GM21360 (cell line): Measurements from ENCODE around the gene GLI3.

Experiments used
- ATAC-seq: cut with Tn5 transposase; IDR thresholded peaks from one replicate; pipeline ENCODE4 v1.9.1; 2021; ENCODE audit warnings: mild to moderate bottlenecking, moderate library complexity; ENCODE audit not compliant: unreplicated experiment

GLI3 gene

DNA sequence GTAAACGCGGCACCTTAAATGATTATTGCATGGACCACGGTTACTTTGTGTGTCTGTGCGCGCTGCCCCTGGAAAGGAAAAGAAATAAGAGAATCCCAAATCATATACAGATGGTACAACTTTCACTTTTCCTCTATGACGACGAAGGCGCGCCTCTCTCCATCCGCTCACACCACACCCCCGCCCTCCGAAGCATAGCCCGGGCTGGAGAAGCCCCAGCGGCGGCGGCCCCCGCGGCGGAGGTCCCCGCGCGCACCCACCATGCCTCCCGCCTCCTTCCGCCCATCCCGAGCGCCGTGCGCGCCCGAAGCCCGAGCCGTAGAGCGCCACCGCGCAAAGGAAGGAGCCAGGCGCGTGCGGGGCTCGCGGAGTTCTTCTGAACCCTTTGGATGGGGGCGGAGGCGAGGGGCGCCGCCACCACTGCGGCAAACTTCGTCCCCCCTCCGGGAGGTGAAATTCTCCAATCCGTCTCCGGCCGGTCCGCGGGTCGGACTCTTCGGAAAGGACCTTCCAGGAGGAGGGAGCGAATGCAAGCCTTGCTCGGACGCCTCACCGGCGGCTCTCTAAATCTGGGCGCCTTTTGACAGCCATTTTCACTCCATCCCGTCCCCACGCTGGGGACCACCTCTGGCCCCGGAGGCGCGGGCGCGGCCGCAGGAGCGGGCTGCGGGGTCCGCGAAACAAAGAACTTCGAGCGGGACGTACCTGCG, 588 bp downstream of the GLI3 start:
- ATAC-seq, result peak; percentile 22

DNA sequence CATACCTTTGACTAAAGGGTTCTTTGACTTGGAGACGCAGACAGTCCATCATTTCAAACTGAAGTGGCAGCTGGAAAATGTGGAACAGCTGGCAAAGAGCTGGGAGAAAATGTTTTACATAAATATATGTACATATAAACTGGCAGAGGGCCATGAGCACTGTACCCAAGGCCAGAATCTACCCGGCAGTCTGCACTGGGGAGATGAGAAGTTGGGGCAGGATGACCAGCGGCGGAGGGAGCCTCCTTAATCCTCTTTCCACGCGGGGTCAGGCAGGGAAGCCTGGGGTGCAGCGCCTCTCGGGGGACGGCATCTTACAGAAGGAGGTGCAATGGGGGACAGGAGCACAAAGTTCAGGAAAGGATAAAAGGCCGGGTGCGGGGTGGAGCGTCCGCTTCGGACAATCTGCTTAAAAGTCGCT, 1.3 kb downstream of the GLI3 start:
- ATAC-seq, result no peak

DNA sequence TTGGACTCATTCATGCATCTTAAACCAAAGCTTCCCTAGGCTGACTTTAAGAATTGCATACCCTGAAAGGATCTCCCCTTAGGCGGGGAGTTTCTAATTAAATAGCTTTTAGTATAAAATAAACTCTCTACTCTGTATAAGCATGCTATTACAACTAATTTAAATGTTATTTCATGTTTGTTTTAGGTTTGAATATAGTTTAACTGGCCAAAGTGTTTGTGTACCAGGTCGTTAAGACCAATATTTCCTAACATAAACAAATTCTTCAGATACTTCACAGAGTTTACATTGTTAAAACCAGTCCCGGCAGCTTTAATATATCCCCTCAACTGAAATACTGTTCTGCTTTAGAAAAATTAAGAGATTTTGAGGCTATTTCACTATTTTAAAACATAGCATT, 2.3 kb downstream of the GLI3 start:
- ATAC-seq, result no peak

DNA sequence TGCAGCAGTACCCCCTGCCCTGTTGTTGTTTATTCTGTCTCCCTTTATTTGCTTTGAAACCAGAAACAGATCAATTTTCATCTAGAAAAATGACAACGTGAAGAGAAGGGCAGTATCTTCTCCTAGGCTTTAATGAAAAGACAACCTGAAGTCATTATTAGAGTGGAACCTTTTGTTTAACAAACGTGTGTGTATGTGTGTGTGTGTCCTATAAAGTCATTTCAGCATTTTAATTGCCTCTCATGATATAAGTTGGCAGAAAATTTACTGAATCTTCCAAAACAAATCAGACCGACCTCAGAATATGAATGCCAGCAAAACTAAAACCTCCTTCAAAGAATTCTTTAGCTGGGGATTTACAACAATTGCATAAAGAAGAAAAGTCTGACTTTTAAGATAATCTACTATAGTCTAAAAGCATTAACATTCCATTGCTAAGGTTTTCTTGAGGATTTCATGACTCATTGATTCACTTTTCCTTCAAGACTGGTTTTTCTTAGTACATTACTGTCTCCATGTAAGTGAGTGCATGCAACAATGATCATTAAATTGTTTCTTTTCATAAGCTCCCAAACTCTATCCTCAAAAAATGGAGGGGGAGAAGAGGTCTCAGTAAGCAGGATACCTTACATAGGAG, 3.2 kb downstream of the GLI3 start:
- ATAC-seq, result no peak

DNA sequence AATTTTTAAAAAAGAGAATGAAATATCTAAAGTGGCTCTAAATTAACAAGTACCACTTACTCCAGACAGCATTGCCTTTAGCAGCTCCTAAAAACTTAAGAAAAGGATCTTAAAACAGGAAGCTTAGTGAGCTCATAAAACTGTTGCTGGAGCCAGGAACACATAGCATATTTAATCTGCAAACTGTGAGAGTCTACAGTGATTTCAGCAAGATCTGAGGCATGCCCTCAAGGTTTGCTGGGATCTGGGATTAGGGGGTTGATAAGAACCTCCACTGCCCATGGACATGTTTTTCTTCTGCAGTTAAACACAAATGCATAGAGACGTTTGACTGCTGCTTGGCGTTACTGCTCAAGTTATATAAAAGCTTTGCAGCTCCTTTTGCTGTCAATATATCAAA, 3.8 kb downstream of the GLI3 start:
- no peak for ATAC-seq

DNA sequence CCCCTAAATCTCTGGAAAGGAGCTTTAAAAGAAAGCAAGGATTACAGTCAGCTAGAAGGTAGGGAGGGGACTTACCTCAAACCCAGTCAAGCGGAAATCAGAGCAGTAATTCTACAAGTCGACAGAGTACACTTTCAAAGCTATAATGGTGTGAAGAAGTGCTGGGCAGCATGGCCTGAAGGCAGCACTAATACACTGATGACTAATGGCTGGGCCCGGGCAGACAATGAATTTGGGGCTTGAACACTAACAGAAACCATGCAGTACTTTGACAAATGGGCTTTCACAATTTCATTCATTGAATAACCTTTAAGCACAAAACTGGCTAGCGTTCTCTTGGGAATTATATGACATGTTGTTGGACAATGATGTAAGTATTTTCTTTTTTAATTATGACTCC, 4.7 kb downstream of the GLI3 start:
- ATAC-seq, result no peak

DNA sequence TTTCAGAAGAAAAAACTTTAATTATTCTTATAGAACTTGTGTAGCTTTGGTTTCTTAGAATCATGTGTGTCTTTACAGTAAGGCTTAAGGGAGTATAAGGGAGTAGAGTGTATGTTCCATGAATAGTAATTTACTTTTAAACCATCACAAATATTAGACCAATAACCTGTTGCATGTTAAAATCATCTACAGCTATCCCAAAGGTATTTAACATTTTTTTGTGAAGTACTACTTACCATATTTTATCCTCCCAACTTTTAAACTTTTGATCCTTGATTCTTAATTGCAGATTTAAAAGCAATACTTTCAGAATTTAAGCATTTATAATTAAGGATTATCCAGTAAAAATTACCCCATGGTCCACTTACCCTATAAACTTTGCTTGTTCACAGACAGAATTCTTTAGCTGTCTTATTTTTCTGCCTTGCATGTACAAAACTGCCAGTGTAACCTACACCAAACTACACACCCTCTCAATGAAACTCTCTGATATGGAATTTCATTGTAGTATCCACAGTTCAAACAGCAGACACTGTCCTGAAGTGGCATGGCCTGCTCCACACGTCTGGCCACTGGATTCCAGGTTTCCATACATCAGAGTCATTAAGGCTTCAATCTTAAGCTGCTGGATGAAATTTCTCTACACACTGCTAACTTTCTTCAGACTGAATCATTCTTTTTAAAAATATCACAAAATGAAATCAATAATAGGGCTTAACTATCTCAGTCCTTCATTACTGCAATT, 5.8 kb downstream of the GLI3 start:
- no peak for ATAC-seq

DNA sequence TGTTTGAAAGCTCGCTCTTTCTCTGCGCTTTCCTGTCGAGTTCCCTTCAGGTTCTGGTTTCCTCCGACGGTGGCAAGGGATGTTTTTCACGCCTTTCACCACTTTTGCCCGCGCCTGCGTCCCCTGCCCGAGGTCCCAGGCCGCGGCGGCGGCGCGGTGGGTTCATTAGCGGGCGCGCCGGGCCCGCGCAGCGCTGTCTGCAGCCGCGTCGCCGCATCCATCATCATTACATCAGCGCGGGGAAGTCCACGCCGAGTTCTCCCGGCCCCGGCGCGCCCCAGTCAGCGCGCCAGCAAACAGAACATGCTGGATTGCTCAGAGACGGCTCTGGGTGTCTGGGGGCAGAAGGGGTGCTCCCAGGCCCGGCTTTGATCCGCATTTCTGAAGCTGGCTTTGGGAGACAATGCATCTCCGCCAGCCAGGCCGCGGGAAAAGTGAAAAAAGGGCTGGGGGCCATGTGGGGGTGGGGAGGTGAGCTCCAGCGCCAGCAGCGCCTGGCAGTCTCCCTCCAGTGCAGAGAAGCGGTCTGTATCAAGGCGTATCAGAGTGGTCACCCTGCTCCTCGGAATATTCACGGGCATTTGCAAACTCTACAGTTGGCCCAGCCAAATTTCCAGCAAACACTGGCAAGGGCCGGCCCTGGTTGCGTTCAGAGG, 8.9 kb downstream of the GLI3 start:
- ATAC-seq, result peak; percentile 45

DNA sequence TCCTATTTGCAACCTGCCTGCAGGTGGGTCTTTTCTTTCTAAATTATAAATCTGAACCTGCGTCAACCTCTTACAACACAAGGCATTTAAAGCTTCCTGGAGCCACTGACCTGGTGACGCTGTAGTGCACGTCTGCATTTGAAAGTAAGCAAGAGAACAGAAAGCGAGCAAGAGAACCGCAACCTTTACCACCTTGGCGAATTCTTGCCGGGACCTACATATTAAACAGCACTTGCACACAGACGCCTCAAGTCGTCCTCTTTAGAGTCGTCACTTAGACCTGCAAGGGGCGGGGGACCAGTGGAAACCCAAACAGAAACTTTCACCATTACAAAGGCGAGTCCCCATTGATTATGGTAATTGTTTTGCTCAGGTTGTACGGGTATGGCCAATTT, 9.5 kb downstream of the GLI3 start:
- peak; percentile 76 for ATAC-seq

DNA sequence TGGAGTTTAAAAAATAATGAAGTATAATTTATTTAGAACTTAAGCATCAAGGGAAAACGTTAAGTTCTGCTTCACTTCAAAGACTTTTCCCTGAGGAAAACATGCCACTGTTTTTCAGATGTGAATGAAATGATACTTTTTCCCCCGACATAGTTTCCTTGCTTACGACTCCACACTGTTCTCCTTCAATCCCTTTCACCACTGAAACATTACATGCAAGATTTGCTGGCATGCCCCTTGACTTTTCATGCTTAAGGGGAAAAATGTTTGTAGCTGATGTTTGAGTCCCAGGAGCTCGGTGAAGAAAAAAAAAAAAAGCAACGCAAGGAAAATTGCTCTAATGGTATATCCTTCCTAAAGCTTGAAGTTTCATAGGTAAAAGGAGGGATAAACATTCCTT, 10.0 kb downstream of the GLI3 start:
- ATAC-seq, result no peak

DNA sequence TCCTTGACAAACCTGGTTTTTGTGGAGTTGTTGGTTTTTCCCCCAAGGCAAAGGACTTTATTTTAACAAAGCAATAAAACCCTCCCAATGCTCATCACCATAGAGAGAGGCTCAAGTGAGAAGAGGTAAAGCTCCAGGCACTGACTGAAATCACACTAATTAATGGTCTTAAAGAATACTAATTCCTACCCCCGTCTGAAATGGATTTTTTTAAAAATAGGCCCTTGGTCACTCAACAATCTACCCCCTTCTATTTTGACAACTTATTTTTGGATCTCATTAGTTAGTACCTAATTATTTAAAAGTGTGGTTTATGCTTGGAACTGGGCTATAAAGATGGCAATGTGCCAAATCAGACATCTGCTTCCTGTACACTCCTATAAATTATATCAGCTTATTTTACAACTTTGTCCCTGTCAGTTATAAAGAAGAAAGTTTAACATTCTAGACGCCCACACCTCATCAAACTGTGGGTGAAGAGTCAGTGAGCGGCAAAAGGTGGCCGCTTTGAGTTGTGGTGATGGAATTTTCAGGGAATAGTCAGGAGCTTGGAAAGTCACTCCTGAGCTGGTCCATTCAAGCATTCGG, 10.6 kb downstream of the GLI3 start:
- ATAC-seq, result no peak

DNA sequence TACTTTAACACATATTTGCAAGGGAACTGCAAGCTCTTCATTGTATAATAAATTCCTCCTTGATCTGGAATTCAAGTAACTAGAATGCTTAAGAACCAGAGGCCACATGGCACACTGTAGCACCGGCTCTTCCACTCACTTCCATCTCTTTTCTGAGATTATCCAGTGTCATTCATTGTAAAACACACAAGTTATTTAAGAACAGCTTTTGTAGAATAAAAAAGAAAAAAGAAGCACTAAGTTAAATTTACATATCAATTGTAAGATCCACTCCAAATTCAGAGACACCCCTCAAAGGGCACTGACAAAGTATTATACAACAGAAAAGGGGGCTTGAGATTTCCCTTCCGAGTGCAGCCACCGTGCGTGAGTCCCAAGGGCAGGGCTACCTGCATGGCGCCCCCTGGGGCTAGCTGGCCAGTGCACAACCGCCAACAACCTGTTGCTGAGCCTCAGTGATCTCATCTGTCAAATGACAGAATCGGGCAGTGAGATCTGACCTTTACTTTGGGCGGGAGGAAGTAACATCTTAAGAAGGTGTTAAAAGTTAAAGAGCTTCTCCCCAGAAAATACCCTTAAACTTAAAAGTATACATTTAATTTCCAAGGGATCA, 12.5 kb downstream of the GLI3 start:
- ATAC-seq, result no peak

DNA sequence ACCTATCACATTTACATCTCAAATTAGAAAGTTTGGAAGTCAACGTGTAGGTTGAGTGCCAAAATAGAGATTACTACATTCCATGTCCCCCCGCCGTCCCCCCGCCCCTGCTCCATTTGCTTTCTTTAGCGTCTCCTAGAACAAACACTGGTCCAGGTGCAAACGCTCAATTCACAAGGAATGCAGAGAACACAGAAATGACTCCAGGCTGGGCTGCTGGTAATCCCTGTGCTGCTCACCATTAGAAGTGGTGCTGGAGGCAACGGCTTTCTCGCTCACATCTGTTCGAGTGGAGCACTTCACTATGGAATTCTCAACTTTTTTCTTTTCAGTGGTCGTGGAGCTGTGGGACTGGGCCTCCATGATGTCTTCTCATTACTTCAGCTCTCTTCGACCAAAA, 14.1 kb downstream of the GLI3 start:
- no peak for ATAC-seq

DNA sequence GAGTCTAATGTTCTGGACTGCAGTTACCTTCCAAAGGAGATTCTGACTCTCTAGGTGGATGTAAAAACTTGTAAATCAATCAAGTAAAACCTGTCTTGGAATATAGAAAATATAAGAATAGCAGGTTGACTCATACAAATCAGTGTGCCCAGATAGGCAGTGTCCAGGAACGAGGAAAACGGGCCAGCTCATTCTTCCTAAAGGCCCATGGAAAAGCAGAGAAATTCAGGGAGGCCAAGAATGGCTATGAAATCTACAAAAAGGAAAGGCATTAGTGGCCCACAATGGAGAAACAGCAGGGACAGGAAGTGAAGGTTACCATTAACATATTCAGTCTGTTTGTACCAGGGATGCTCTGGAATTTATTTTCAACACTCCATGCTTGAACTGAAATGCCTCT, 14.9 kb downstream of the GLI3 start:
- ATAC-seq, result no peak

DNA sequence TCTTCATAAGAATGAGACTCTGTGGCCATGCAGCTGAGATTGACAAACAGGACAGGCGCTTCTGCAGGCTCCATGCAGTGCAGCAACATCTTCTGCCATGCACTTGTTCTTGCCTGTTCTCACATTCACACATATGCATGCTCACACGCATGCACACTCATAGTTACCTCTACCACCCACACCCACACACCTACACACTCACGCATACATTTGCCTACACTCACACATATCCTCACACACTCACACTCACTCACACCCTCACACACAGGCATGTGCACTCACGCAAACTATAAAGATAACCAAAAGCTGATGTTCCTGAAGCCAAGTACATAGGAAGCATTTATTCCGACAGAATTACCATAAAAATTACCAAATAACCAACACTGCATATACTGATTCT, 15.7 kb downstream of the GLI3 start:
- ATAC-seq, result no peak

DNA sequence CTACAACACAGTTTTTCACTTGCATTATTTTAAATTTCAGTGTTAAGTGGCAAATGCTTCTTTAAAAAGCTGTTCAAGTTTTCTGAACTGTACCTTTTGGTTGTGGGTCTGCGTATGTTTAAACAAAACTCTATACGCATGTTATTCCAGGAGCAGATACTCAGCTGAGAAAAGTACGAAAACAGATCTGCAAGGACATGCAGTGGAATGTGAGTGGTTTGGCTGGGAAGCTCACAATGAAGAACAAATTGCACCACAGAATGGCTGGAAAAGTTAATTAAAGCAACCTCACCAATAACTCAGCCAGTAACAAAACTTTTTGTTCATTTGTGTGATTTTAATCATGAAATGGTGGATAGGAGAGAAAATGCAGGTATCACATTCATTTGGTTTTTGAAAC, 17.6 kb downstream of the GLI3 start:
- ATAC-seq, result no peak

DNA sequence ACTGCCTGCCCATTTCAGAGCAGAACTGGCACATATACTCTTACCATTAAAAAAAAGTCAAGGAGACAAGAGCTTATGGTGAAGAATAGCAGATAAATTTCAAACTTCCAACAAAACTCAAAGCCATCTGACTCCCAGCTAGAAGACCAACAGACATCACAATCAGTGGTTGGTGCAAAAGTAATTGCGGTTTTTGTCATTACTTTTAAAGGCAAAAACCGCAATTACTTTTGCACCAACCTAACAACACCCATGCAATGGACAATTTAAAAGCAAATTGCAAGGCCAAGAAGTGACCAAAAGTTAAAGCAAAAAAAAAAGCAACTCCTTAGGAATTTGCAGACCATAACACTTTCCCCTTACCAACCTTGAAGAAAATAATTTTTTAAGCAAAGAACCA, 18.8 kb downstream of the GLI3 start:
- ATAC-seq, result no peak

DNA sequence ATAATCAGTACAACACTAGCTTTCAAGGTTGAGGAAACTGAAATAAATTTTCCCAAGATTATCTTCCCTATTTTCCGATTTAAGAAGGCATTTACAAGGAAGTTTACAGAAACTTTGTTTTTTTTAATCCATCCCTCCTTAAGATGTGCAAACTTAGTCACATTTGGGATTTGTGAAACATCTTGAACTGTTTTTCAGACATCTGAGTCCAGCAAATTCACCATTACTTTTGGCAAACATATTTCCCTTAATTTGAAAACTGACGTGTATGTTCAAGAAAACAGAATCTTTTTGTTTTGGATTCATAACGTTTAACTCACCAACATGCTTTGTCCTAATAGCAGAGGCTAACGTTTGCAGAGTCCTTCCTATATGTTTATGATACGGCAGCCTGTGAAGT, 19.5 kb downstream of the GLI3 start:
- ATAC-seq, result no peak

DNA sequence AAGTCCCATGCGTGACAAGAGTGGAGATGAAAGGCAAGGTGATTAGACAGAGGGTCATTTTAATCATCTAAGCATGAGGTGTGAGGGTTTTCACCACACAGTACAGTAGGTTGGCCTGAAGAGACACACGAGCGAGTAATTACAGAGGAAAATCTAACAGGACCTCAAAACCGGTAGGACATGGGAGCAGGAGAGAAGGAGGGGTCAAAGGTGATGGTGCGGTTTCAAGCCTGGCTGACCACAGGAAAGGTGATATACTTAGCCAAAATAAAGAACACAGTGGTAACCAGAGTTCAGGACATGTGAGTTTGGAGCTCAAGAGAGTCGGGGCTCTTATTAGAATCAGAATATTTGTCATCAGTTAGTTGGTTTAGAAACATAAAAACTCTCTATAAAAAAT, 20.0 kb downstream of the GLI3 start:
- ATAC-seq, result no peak

DNA sequence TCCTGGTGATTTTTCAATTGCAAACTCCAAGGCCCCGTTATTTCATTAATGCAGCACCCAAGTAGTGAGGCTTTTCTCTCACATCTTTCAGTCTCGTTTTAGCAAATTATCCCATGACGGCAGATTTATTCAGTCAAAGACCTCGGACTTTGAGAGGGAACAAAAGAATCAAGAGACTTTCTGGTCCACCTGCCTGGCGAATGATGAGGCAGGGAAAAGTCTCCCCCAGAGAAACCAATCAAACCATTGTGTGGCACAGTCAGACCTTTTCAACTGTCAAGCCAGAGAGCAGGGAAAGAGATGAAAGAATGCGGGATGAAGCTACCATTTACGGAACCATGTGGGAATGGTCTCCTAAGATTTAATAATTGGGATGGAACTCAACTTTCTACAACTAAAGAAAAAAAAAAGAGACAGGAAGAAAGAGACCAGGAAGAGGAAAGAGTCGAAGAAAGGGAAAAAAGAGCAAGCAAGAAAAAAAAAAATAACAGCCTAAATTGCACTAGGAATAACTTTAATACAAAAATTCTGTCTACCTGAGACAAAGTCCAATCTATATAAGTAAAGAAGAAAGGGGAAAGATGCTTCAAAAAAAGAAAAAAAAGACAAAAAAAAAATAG, 22.8 kb downstream of the GLI3 start:
- no peak for ATAC-seq

DNA sequence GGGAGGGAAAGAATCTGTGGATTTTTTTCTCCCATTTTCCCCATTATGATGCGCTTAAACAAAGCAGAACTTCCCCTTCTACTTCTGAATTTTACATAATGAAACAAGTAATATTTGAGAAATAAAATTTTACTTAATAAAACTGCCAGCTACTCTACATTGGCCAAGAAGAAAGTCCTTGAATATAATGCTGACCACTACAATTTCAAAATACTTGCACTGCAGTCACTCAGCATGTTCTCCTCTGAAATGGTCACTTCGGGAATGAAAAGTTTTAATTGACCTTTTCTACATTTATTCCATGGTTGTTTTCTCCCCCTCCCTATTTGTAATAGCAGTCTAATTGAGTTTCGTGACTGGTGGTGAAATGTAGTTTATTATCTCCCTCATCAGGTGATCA, 23.9 kb downstream of the GLI3 start:
- no peak for ATAC-seq
